Brain microvascular endothelial cell (primary cell): ENCODE data around the gene RAB3C.

Experiments used
- DNase-seq: peaks from one replicate; pipeline ENCODE4 v3.0.0-alpha.2; 2020
- H3K27ac ChIP-seq: fragments of 250-450 bp; sonication (Bioruptor Pico); 2 replicates; pipeline ENCODE4 v1.5.1; 2020; ENCODE audit warnings: mild to moderate bottlenecking, moderate library complexity
- H3K27me3 ChIP-seq: fragments of 250-450 bp; sonication (Bioruptor Pico); replicated peaks from 2 replicates; pipeline ENCODE4 v1.5.1; 2020; ENCODE audit warnings: mild to moderate bottlenecking
- H3K36me3 ChIP-seq: fragments of 250-450 bp; sonication (Bioruptor Pico); replicated peaks from 2 replicates; pipeline ENCODE4 v1.5.1; 2020; ENCODE audit warnings: mild to moderate bottlenecking
- H3K4me3 ChIP-seq: 2 replicates; pipeline ENCODE4 v1.5.1; 2011; ENCODE audit warnings: low read depth, mild to moderate bottlenecking, control low read depth, low read length, moderate library complexity
- CTCF ChIP-seq: IDR thresholded peaks from 2 replicates; pipeline ENCODE4 v1.5.1; 2011; ENCODE audit warnings: low read depth, mild to moderate bottlenecking, moderate library complexity, low read length, control low read depth, inconsistent platforms; ENCODE audit errors: missing control alignments
- in situ Hi-C: cut with HindIII; loops from 2 replicates; pipeline ENCODE4 v1.10.0; 2017; ENCODE audit warnings: low sequenced_read_pairs, low pct_ligation_motif_present

The RAB3C gene

GRCh38 chr5:58622936-58623871, 40.3 kb downstream of the RAB3C start:
- TF ChIP-seq CTCF = no peak
- Histone ChIP-seq H3K27ac (no peak overlapping the region), H3K27me3 (no peaks in the 10 kb centered on the region), H3K36me3 (no peaks in the 10 kb centered on the region), H3K4me3 (no peak overlapping the region)
- in situ Hi-C loops = no loop called here
- no peak for DNase-seq

GRCh38 chr5:58628626-58629025, 45.8 kb downstream of the RAB3C start:
- Histone ChIP-seq H3K27ac (no peak overlapping the region), H3K4me3 (no peak overlapping the region), H3K36me3 (no peaks in the 10 kb centered on the region), H3K27me3 (no peaks in the 10 kb centered on the region)
- no peak for DNase-seq
- no peak for TF ChIP-seq CTCF
- in situ Hi-C loops = no loop called here

GRCh38 chr5:58629271-58630159, 46.6 kb downstream of the RAB3C start:
- in situ Hi-C loops = no loop called here
- DNase-seq = no peak
- TF ChIP-seq CTCF = no peak

GRCh38 chr5:58631895-58632294, 49.0 kb downstream of the RAB3C start:
- TF ChIP-seq CTCF = no peak
- Histone ChIP-seq H3K27ac (no peak overlapping the region), H3K4me3 (no peak overlapping the region), H3K36me3 (no peaks in the 10 kb centered on the region), H3K27me3 (no peaks in the 10 kb centered on the region)
- no peak for DNase-seq
- in situ Hi-C loops = no loop called here

More at GRCh38 chr5:58629271-58630159, 46.6 kb downstream of the RAB3C start:
- H3K36me3 ChIP-seq = no peaks in the 10 kb centered on the region
- H3K4me3 ChIP-seq = no peak overlapping the region
- H3K27me3 ChIP-seq = no peaks in the 10 kb centered on the region
- H3K27ac ChIP-seq = no peak overlapping the region

GRCh38 chr5:58635416-58635815, 52.5 kb downstream of the RAB3C start:
- Histone ChIP-seq H3K27me3 (no peaks in the 10 kb centered on the region), H3K4me3 (no peak overlapping the region), H3K27ac (no peak overlapping the region), H3K36me3 (no peaks in the 10 kb centered on the region)
- TF ChIP-seq CTCF = no peak
- DNase-seq = no peak
- in situ Hi-C loops = no loop called here
